Caco-2 (cell line): ENCODE data around the gene MS4A4E. TPM values are rescaled to one million over a fixed set of nuclear protein-coding genes. Genes with fewer than 3 reads are reported as not detected.
"Not testable (repeated sequence)": the region's sequence is repeated elsewhere in the genome, so short reads cannot be mapped to it uniquely, and the experiment has no call there.

Source experiments
- BruUV-seq: library from RNA; stranded (reverse); fragments of 400-500 nt; replicated peaks from 2 replicates; lab custom pipeline; 2021; lab: Mats Ljungman, UMichigan
- CTCF ChIA-PET: fragments of 300-600 bp; sonication (Branson Sonifier 250); formaldehyde crosslinking; loops from one replicate; lab custom pipeline; 2022; ENCODE audit warnings: antibody characterized with exemption; lab: Charles Lee
- POLR2A ChIA-PET: fragments of 300-600 bp; sonication (Branson Sonifier 250); formaldehyde crosslinking; loops from one replicate; lab custom pipeline; 2022; ENCODE audit warnings: antibody characterized with exemption; lab: Charles Lee
- DNase-seq, 2 experiments: peaks; one replicate each; pipeline versions ENCODE4 v3.0.0 to v3.0.0-alpha.2; 2020 to 2022
- H3K27me3 ChIP-seq: replicated peaks from 2 replicates; pipeline ENCODE4 v1.6.0; 2011; ENCODE audit warnings: low read length; ENCODE audit not compliant: control insufficient read depth, insufficient read depth
- H3K36me3 ChIP-seq: 2 replicates; pipeline ENCODE4 v1.5.1; 2011; ENCODE audit warnings: low read length; ENCODE audit not compliant: control insufficient read depth, insufficient read depth
- H3K4me1 ChIP-seq: fragments of 250-450 bp; sonication (Bioruptor Pico); 2 replicates; pipeline ENCODE4 v1.5.1; 2020; ENCODE audit warnings: mild to moderate bottlenecking
- H3K4me3 ChIP-seq: 2 replicates; pipeline ENCODE4 v1.5.1; 2011; ENCODE audit warnings: low read depth, mild to moderate bottlenecking, control low read depth, low read length
- H3K9me3 ChIP-seq: fragments of 250-450 bp; sonication (Bioruptor Pico); 2 replicates; pipeline ENCODE4 v1.5.1; 2020; ENCODE audit warnings: mild to moderate bottlenecking, moderate library complexity
- H3K27ac Mint-ChIP-seq: one replicate; pipeline ENCODE4 v1.8.0; 2022; ENCODE audit warnings: mixed read lengths; ENCODE audit not compliant: unreplicated experiment
- H3K27me3 Mint-ChIP-seq: one replicate; pipeline ENCODE4 v1.8.0; 2022; ENCODE audit warnings: mixed read lengths; ENCODE audit not compliant: insufficient read depth, unreplicated experiment
- H3K36me3 Mint-ChIP-seq: one replicate; pipeline ENCODE4 v1.8.0; 2022; ENCODE audit warnings: mild to moderate bottlenecking, mixed read lengths; ENCODE audit not compliant: insufficient read depth, unreplicated experiment
- H3K4me1 Mint-ChIP-seq: one replicate; pipeline ENCODE4 v1.8.0; 2022; ENCODE audit warnings: low read depth, mixed read lengths; ENCODE audit not compliant: unreplicated experiment
- H3K4me3 Mint-ChIP-seq: one replicate; pipeline ENCODE4 v1.8.0; 2022; ENCODE audit warnings: mild to moderate bottlenecking, moderate library complexity, mixed read lengths; ENCODE audit not compliant: unreplicated experiment
- H3K9me3 Mint-ChIP-seq: one replicate; pipeline ENCODE4 v1.8.0; 2022; ENCODE audit warnings: mixed read lengths; ENCODE audit not compliant: unreplicated experiment
- intact Hi-C: fragments of 100-400 bp; cut with micrococcal nuclease; formaldehyde crosslinking; loops from one replicate; pipeline ENCODE4 v1.10.0; 2022; ENCODE audit not compliant: unreplicated experiment
- total RNA-seq: library from RNA; stranded (reverse); gene quantifications from 2 replicates; pipeline ENCODE4 v1.2.3, GENCODE V29; 2022
- TF ChIP-seq, protein P1 (sequence below), 2 experiments: fragments of 200-600 bp in 1 of 2; IDR thresholded peaks; 1 replicate in 1 of 2; 2 replicates in 1 of 2; pipeline versions ENCODE4 v1.5.1 to v1.8.0; 2011 to 2022; ENCODE audit warnings: antibody characterized with exemption in 1 of 2, control low read depth in 1 of 2, inconsistent platforms in 1 of 2, low read depth in 1 of 2, low read length in 1 of 2, mild to moderate bottlenecking in 1 of 2, moderate library complexity in 1 of 2; ENCODE audit not compliant: insufficient read depth in 1 of 2, severe bottlenecking in 1 of 2, unreplicated experiment in 1 of 2

MS4A4E gene
- total RNA-seq, 1 experiment from 2014 or later: not detected

DNA sequence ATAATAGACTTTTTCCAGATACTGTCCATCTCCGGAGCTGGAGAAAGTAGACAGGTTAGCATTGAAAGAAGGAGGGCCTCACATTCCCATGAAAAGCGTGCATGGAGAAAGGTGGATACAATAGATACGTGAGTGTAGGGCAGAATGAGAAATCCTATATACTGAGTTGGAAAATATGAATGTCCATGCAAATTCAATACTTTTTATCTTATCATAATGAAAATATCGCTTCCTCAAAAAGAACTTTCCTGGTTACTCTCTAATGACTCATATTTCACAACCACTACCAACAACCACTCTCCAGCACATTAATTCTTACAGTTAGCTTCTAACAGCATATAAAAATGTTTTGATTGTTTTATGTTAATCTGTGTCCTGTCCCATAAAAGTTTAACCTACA, 38.0 kb downstream of the MS4A4E start:
- no TSS peak for BruUV-seq

DNA sequence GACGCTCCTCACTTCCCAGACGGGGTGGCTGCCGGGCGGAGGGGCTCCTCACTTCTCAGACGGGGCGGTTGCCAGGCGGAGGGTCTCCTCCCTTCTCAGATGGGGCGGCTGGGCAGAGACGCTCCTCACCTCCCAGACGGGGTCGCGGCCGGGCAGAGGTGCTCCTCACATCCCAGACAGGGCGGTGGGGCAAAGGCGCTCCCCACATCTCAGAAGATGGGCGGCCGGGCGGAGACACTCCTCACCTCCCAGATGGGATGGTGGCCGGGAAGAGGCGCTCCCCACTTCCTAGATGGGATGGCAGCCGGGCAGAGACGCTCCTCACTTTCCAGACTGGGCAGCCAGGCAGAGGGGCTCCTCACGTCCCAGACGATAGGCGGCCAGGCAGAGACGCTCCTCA, 41.6 kb downstream of the MS4A4E start:
- H3K36me3 ChIP-seq, H3K4me1 ChIP-seq, H3K27me3 Mint-ChIP-seq, H3K4me3 ChIP-seq, H3K9me3 Mint-ChIP-seq, H3K4me1 Mint-ChIP-seq, BruUV-seq, H3K36me3 Mint-ChIP-seq, CTCF ChIA-PET, H3K27ac Mint-ChIP-seq, DNase-seq, H3K4me3 Mint-ChIP-seq, intact Hi-C loops, POLR2A ChIA-PET, H3K27me3 ChIP-seq, H3K9me3 ChIP-seq: not testable (repeated sequence)

More for the DNA sequence above, 38.0 kb downstream of the MS4A4E start:
- ChIA-PET POLR2A (no interaction called here), CTCF (no interaction called here)
- TF ChIP-seq, protein P1, sequence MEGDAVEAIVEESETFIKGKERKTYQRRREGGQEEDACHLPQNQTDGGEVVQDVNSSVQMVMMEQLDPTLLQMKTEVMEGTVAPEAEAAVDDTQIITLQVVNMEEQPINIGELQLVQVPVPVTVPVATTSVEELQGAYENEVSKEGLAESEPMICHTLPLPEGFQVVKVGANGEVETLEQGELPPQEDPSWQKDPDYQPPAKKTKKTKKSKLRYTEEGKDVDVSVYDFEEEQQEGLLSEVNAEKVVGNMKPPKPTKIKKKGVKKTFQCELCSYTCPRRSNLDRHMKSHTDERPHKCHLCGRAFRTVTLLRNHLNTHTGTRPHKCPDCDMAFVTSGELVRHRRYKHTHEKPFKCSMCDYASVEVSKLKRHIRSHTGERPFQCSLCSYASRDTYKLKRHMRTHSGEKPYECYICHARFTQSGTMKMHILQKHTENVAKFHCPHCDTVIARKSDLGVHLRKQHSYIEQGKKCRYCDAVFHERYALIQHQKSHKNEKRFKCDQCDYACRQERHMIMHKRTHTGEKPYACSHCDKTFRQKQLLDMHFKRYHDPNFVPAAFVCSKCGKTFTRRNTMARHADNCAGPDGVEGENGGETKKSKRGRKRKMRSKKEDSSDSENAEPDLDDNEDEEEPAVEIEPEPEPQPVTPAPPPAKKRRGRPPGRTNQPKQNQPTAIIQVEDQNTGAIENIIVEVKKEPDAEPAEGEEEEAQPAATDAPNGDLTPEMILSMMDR (IDR thresholded peaks at IDR 0.05; ENCODE audit: insufficient read depth in 1 of 2, low read depth in 1 of 2, low read length in 1 of 2, severe bottlenecking in 1 of 2, unreplicated experiment in 1 of 2): no peak
- H3K36me3 Mint-ChIP-seq: no peaks in the 10 kb centered on the region
- no peaks in the 10 kb centered on the region for H3K36me3 ChIP-seq
- no peak overlapping the region for H3K4me3 ChIP-seq
- H3K4me1 Mint-ChIP-seq: no peaks in the 10 kb centered on the region
- H3K9me3 Mint-ChIP-seq: no peaks in the 10 kb centered on the region
- H3K27ac Mint-ChIP-seq: no peak overlapping the region
- no peak overlapping the region for H3K4me3 Mint-ChIP-seq
- H3K27me3 Mint-ChIP-seq: peaks cover 3% of the 10 kb centered on the region
- H3K9me3 ChIP-seq: no peaks in the 10 kb centered on the region
- DNase-seq: no peak
- peaks cover 1% of the 10 kb centered on the region; the same call in 1 of the 2 replicates for H3K27me3 ChIP-seq
- intact Hi-C loops: no loop called here
- no peaks in the 10 kb centered on the region for H3K4me1 ChIP-seq

DNA sequence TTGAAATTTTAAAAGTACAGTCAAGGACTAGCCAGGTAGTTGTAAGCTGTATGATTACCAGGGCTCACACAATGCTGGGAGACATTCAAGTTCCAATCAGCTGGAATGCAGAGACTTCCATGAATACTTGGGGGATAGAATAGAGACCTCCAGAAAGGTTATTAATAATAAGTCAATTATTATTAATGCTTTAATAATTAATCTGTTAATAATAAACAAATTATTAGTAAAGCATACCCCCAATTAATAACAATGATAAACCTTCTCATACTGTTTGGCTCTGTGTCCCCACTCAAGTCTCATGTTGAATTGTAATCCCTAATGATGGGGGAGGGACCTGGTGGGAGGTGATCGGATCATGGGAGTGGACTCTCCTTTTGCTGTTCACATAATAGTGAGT, 45.5 kb downstream of the MS4A4E start:
- Histone ChIP-seq H3K9me3 (peaks cover 3% of the 10 kb centered on the region; the same call in 1 of the 2 replicates), H3K4me3 (no peak overlapping the region), H3K36me3 (no peaks in the 10 kb centered on the region), H3K4me1 (no peaks in the 10 kb centered on the region), H3K27me3 (no peaks in the 10 kb centered on the region)
- Mint-ChIP-seq H3K9me3 (peaks cover 13% of the 10 kb centered on the region), H3K27ac (no peak overlapping the region), H3K4me1 (no peaks in the 10 kb centered on the region), H3K4me3 (no peak overlapping the region), H3K27me3 (peaks cover 5% of the 10 kb centered on the region), H3K36me3 (no peaks in the 10 kb centered on the region)
- no peak for DNase-seq
- CTCF ChIA-PET: no interaction called here
- POLR2A ChIA-PET: no interaction called here
- BruUV-seq: no TSS peak
- intact Hi-C loops: no loop called here
- TF ChIP-seq, protein P1 (IDR thresholded peaks at IDR 0.05; ENCODE audit: insufficient read depth in 1 of 2, low read depth in 1 of 2, low read length in 1 of 2, severe bottlenecking in 1 of 2, unreplicated experiment in 1 of 2): no peak

DNA sequence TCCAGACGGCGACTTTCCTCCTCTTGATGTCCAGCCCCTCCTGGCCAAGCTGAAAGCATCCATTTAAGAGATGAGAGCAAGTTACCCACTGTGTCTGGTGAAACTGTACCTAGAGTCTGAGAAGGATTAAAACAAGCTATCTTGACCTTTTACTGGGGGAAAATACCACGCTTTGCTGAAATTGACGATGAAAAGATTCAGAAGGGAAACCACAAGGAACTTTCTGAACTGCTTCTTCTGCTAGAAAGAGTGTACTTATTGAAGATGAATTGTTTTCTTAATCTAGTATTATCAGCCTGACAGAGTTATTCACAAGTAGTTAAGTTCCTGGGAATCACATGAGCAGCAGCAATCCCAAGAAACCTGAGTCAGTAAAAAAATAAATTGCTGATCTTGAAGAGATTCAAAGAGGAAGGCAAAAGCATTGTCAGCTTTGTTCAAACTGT, 47.0 kb downstream of the MS4A4E start:
- no peaks in the 10 kb centered on the region for H3K4me1 ChIP-seq
- ChIA-PET CTCF (no interaction called here), POLR2A (no interaction called here)
- TF ChIP-seq, protein P1 (IDR thresholded peaks at IDR 0.05; ENCODE audit: insufficient read depth in 1 of 2, low read depth in 1 of 2, low read length in 1 of 2, severe bottlenecking in 1 of 2, unreplicated experiment in 1 of 2): no peak
- no peak overlapping the region for H3K4me3 Mint-ChIP-seq
- H3K27ac Mint-ChIP-seq: no peak overlapping the region
- H3K27me3 ChIP-seq: no peaks in the 10 kb centered on the region
- peaks cover 3% of the 10 kb centered on the region; the same call in 1 of the 2 replicates for H3K9me3 ChIP-seq
- H3K36me3 ChIP-seq: no peaks in the 10 kb centered on the region
- BruUV-seq: no TSS peak
- no peaks in the 10 kb centered on the region for H3K36me3 Mint-ChIP-seq
- no peaks in the 10 kb centered on the region for H3K4me1 Mint-ChIP-seq
- H3K4me3 ChIP-seq: no peak overlapping the region
- no peak for DNase-seq
- intact Hi-C loops: no loop called here
- peaks cover 5% of the 10 kb centered on the region for H3K27me3 Mint-ChIP-seq
- H3K9me3 Mint-ChIP-seq: peaks cover 17% of the 10 kb centered on the region
